Left renal pelvis (tissue), 4 donors: ENCODE results near the gene EFCC1. TPM values are rescaled to one million over a fixed set of nuclear protein-coding genes. Genes with fewer than 3 reads are reported as not detected.
"Not testable (repeated sequence)": the region's sequence is repeated elsewhere in the genome, so short reads cannot be mapped to it uniquely, and the experiment has no call there.

ENCODE experiments used
- DNase-seq, 4 donors: peaks; one replicate each; pipeline ENCODE4 v3.0.0-alpha.2; 2013; ENCODE audit warnings: low read depth in 4 of 4, low spot score in 3 of 4
- polyA plus RNA-seq, 4 donors: library from polyadenylated mRNA; unstranded; fragments of 120-200 nt; gene quantifications; one replicate each; pipeline ENCODE4 v1.2.1, GENCODE V29; 2013; ENCODE audit not compliant: insufficient read length in 4 of 4

Gene EFCC1
- polyA plus RNA-seq, 4 donors, result 1.1 to 2.9 (median 2.3) TPM

- DNase-seq, result not testable (repeated sequence)
Measured at GRCh38 chr3:129069313-129070085, 68.4 kb downstream of the EFCC1 start.

GRCh38 chr3:129070086-129070885 lies 69.2 kb downstream of the EFCC1 start:
- no peak for DNase-seq

- DNase-seq, result no peak
Measured at GRCh38 chr3:129077222-129077621, 76.1 kb downstream of the EFCC1 start.

- DNase-seq, result no peak
Measured at GRCh38 chr3:129078510-129078909, 77.4 kb downstream of the EFCC1 start.

- DNase-seq, result no peak
Measured at GRCh38 chr3:129081503-129081902, 80.4 kb downstream of the EFCC1 start.

- DNase-seq, result no peak
Measured at GRCh38 chr3:129082026-129082425, 80.9 kb downstream of the EFCC1 start.

GRCh38 chr3:129084501-129084900 lies 83.4 kb downstream of the EFCC1 start:
- no peak for DNase-seq

- no peak for DNase-seq
Measured at GRCh38 chr3:129085165-129085715, 84.1 kb downstream of the EFCC1 start.

GRCh38 chr3:129085818-129086217 lies 84.7 kb downstream of the EFCC1 start:
- no peak for DNase-seq

- DNase-seq, result no peak
Measured at GRCh38 chr3:129087138-129087702, 86.1 kb downstream of the EFCC1 start.

- not testable (repeated sequence) for DNase-seq
Measured at GRCh38 chr3:129087904-129088303, 86.8 kb downstream of the EFCC1 start.

- DNase-seq, result not testable (repeated sequence)
Measured at GRCh38 chr3:129088312-129088711, 87.2 kb downstream of the EFCC1 start.

Other genes starting within 250 kb of the EFCC1 start
- gene ACAD9, start 121.7 kb upstream of the EFCC1 start, polyA plus RNA-seq, result 10 to 100 TPM; 28.0 to 50.5 (median 35.6) TPM
- 1 to 10 TPM in 3 of 4 donors, under 1 TPM in 1; 0.56 to 1.7 (median 1.5) TPM for gene CFAP92, start 7.2 kb upstream of the EFCC1 start, polyA plus RNA-seq
- 1 to 10 TPM in 1 of 4 donors, under 1 TPM in 3; 0.33 to 2.4 (median 0.58) TPM for gene GP9, start 59.5 kb downstream of the EFCC1 start, polyA plus RNA-seq
- 1 to 10 TPM; 2.0 to 6.7 (median 3.1) TPM for gene RAB43, start 120.5 kb downstream of the EFCC1 start, polyA plus RNA-seq
- gene ISY1, start 159.8 kb downstream of the EFCC1 start, polyA plus RNA-seq, result 10 to 100 TPM; 46.5 to 59.7 (median 48.7) TPM
- 100 to 1,000 TPM; 339 to 443 (median 395) TPM for gene CNBP, start 182.6 kb downstream of the EFCC1 start, polyA plus RNA-seq
- 100 to 1,000 TPM; 150 to 170 (median 154) TPM for gene COPG1, start 248.3 kb downstream of the EFCC1 start, polyA plus RNA-seq